DOHH2 (cell line): ENCODE measurements around the gene DUSP8.

ENCODE experiments used
- CTCF ChIP-seq: fragments of 200-600 bp; sonication (generic); IDR thresholded peaks from one replicate; pipeline ENCODE4 v1.5.1; 2014; ENCODE audit warnings: antibody characterized with exemption, mild to moderate bottlenecking, low read depth, low read length; ENCODE audit not compliant: poor library complexity, severe bottlenecking
- EZH2phosphoT487 ChIP-seq: fragments of 200-600 bp; sonication (generic); IDR thresholded peaks from 2 replicates; pipeline ENCODE4 v1.6.1; 2017; ENCODE audit warnings: borderline replicate concordance, mild to moderate bottlenecking, antibody characterized with exemption, low read length, moderate library complexity, mixed read lengths

DNA sequence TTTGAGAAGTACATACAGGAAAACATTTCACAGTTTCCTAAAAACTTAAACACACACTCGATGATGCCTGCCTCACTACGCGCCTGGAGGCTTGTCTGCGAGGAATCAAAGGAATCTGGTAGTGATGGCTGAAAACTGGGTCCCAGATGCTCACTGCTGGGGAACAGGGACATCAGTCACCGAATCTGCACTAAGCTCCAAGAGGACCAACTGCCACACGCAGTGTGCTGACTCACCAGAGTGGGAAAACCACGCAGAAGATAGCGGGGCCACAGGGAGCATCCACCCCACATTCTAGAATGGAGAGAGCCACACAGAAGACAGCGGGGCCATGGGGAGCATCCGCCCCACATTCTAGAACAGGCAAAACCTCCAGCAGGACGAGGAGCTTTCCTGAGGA lies 61.1 kb downstream of the DUSP8 start:
- TF ChIP-seq CTCF (no peak), EZH2phosphoT487 (no peak)
